ENCODE results near the gene HOXC9. TPM values are rescaled to one million over a fixed set of nuclear protein-coding genes. Genes with fewer than 3 reads are reported as not detected.

Gene HOXC9
- total RNA-seq, 6 experiments from 2014 or later: not detected

DNA sequence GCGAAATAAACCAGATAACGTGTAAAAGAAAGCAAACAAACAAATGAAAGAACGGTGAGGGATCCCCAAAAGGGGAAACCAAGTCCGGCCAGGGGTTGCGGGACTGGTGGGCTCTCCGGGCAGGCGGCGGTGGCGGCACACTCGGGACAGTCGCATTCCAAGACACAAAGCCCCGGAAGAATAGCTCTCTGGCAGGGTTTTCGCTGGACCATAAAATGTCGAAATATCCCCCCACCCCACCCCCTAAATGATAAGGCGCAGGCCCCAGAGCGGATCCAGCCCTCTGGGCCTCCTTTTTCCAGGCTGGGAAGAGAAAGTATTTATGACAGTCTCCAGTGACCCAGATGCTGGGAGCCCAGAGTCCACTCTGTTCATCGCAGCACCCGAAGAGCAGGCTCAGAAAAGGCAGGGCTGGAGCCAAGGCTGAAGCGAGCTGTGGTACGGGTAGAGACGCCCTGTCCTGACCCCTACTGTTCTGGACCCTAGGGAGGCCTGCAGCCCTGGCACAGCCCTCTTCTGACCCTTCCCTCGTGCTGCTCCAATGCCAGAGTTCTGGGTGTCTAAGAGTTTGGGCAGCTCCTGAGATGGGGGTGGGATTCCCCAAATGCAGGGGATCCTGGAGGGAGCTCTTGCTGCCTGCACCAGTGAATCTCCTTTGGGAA, 6.7 kb downstream of the HOXC9 start:
- intact Hi-C loops (cut with DNase I): loop anchor here (5.0 kb wide), 2 partner anchors 196 to 201 kb away; no protein-coding TSS in a partner anchor
- Histone ChIP-seq H3K4me1 (peaks cover 0 to 7% (median 0%) of the 10 kb centered on the region in 4 donors), H3K27me3 (peaks cover 0 to 36% of the 10 kb centered on the region in 2 donors), H3K4me3 (peak overlapping the region in 1 of 3 donors; percentile 11), H3K9me3 (no peaks in the 10 kb centered on the region), H3K27ac (no peak overlapping the region), H3K36me3 (no peaks in the 10 kb centered on the region)
- WGBS (ENCODE audit: insufficient coverage, low coverage, low lambda C conversion rate, missing lambda C conversion rate): 4% methylated on average over 7 of the region's 22 CpGs
- no peak for DNase-seq
- no peak for ATAC-seq
- TF ChIP-seq POLR2A (IDR thresholded peaks at IDR 0.05): no peak
- TF ChIP-seq, protein P1, sequence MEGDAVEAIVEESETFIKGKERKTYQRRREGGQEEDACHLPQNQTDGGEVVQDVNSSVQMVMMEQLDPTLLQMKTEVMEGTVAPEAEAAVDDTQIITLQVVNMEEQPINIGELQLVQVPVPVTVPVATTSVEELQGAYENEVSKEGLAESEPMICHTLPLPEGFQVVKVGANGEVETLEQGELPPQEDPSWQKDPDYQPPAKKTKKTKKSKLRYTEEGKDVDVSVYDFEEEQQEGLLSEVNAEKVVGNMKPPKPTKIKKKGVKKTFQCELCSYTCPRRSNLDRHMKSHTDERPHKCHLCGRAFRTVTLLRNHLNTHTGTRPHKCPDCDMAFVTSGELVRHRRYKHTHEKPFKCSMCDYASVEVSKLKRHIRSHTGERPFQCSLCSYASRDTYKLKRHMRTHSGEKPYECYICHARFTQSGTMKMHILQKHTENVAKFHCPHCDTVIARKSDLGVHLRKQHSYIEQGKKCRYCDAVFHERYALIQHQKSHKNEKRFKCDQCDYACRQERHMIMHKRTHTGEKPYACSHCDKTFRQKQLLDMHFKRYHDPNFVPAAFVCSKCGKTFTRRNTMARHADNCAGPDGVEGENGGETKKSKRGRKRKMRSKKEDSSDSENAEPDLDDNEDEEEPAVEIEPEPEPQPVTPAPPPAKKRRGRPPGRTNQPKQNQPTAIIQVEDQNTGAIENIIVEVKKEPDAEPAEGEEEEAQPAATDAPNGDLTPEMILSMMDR (IDR thresholded peaks at IDR 0.05): no peak

DNA sequence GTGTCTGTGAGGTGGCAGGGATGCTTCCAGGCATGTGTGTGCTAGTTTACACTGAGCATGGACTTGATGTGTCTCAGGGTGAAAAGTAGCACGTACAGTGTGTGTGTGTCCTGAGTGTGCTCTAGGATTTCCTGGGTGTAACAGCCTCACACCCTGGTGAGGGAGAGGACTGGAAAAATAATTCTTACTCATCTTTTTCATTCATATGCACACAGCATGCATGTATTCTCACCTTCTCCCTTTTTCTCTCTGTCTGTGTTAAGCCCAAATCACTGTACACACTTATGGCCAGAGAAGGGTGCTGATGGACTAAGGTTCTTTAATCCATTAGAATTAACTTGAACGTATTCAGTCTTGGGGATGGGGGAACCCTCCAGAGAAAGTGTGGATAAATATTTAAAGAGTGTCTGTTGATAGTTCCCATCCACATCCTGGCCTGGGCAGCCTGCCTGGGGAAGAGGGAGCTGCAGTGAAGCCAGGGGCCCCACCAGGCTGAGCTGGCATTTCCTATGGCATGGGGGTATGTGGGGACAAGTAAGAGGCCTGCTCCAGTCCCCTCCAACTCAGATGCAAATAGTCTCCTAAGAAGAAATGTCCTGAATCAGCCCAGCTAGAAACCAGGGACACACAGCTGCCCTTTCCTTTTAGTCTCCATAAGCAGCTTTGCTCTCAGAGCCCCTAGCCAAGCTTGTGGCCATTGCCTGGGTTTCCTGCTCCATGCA, 7.7 kb downstream of the HOXC9 start:
- ATAC-seq (no peak), DNase-seq (no peak)
- TF ChIP-seq POLR2A (IDR thresholded peaks at IDR 0.05): no peak
- TF ChIP-seq, protein P1 (IDR thresholded peaks at IDR 0.05): no peak
- no peaks in the 10 kb centered on the region for H3K9me3 ChIP-seq
- H3K27me3 ChIP-seq: peaks cover 0 to 42% of the 10 kb centered on the region in 2 donors
- no peak overlapping the region for H3K4me3 ChIP-seq
- H3K36me3 ChIP-seq: no peaks in the 10 kb centered on the region
- no peak overlapping the region for H3K27ac ChIP-seq
- WGBS (ENCODE audit: insufficient coverage, low coverage, low lambda C conversion rate, missing lambda C conversion rate): 22% methylated on average over 2 of the region's 2 CpGs
- H3K4me1 ChIP-seq: peaks cover 0 to 7% (median 0%) of the 10 kb centered on the region in 4 donors
- intact Hi-C loops (cut with DNase I): loop anchor here (5.0 kb wide), 2 partner anchors 195 to 200 kb away; no protein-coding TSS in a partner anchor

DNA sequence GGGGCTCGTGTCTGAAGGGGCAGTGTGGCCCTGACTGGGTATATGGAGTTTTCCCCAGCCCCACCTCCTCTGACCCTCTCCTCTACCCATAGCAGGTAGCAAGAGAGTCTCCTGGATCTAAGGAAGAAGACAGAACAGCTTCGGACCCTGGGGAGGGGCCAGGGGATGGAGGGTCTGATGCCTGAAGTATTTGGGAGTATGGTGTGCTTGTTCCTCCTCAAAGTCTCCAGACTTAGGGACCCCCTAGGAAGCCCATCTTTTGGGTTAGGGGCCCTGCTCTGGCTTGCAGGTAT, 8.2 kb downstream of the HOXC9 start:
- no peak for TF ChIP-seq POLR2A (IDR thresholded peaks at IDR 0.05)
- TF ChIP-seq, protein P1 (IDR thresholded peaks at IDR 0.05): no peak
- intact Hi-C loops (cut with DNase I): loop anchor here (5.0 kb wide), 2 partner anchors 194 to 199 kb away; no protein-coding TSS in a partner anchor
- Histone ChIP-seq H3K27ac (no peak overlapping the region), H3K9me3 (no peaks in the 10 kb centered on the region), H3K4me1 (peaks cover 0 to 7% (median 0%) of the 10 kb centered on the region in 4 donors), H3K36me3 (no peaks in the 10 kb centered on the region), H3K4me3 (no peak overlapping the region), H3K27me3 (peaks cover 0 to 48% of the 10 kb centered on the region in 2 donors)
- DNase-seq: no peak
- WGBS (ENCODE audit: insufficient coverage, low coverage, low lambda C conversion rate, missing lambda C conversion rate): 29% methylated on average over 1 of the region's 2 CpGs
- no peak for ATAC-seq

DNA sequence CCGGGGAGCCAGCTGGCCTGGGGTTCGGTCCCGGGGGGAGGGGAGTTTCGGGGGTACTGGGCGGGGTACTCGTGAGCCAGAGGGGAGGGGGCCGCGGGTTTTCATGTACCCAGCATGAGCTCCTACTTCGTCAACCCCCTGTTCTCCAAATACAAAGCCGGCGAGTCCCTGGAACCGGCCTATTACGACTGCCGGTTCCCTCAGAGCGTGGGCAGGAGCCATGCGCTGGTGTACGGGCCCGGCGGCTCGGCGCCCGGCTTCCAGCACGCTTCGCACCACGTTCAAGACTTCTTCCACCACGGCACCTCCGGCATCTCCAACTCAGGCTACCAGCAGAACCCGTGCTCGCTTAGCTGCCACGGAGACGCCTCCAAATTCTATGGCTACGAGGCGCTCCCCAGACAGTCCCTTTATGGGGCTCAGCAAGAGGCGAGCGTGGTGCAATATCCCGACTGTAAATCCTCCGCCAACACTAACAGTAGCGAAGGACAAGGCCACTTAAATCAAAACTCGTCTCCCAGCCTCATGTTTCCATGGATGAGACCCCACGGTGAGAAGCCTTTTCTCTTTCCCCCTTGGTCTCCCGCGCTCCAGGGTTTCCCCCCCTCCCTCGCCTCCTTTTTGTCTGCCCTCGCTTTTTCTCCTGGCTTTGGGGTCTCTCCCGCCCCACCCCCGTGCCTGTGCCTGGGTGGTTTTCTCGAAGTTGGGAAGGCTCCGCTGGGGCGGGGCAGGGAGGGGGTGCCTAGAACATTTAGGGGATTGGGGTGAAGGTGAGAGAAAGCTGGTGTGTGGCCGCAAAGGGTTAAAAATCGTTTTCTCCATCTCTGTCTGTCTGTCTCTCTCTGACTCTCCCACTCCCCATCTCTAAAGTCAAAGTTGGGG, 9.5 kb downstream of the HOXC9 start:
- intact Hi-C loops (cut with DNase I): loop anchor here (5.0 kb wide), 2 partner anchors 193 to 198 kb away; no protein-coding TSS in a partner anchor

More for the DNA sequence above, 9.5 kb downstream of the HOXC9 start:
- TF ChIP-seq, protein P1 (IDR thresholded peaks at IDR 0.05): no peak
- TF ChIP-seq POLR2A (IDR thresholded peaks at IDR 0.05): no peak
- 7% methylated on average over 13 of the region's 51 CpGs for WGBS (ENCODE audit: insufficient coverage, low coverage, low lambda C conversion rate, missing lambda C conversion rate)
- ATAC-seq: no peak
- Histone ChIP-seq H3K27me3 (peaks cover 0 to 56% of the 10 kb centered on the region in 2 donors), H3K4me3 (no peak overlapping the region), H3K9me3 (no peaks in the 10 kb centered on the region), H3K27ac (no peak overlapping the region), H3K36me3 (no peaks in the 10 kb centered on the region), H3K4me1 (peaks cover 0 to 7% (median 0%) of the 10 kb centered on the region in 4 donors)
- no peak for DNase-seq
